ENCODE results near the gene CDC42BPA.

- TF ChIP-seq, protein P1, sequence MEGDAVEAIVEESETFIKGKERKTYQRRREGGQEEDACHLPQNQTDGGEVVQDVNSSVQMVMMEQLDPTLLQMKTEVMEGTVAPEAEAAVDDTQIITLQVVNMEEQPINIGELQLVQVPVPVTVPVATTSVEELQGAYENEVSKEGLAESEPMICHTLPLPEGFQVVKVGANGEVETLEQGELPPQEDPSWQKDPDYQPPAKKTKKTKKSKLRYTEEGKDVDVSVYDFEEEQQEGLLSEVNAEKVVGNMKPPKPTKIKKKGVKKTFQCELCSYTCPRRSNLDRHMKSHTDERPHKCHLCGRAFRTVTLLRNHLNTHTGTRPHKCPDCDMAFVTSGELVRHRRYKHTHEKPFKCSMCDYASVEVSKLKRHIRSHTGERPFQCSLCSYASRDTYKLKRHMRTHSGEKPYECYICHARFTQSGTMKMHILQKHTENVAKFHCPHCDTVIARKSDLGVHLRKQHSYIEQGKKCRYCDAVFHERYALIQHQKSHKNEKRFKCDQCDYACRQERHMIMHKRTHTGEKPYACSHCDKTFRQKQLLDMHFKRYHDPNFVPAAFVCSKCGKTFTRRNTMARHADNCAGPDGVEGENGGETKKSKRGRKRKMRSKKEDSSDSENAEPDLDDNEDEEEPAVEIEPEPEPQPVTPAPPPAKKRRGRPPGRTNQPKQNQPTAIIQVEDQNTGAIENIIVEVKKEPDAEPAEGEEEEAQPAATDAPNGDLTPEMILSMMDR (IDR thresholded peaks at IDR 0.05): no peak
- TF ChIP-seq POLR2A (IDR thresholded peaks at IDR 0.05): no peak
Measured at GRCh38 chr1:227185291-227185690, 133.0 kb downstream of the CDC42BPA start.

Data from lower leg skin (tissue), 3 donors.